HG03521 (cell line): ENCODE data around the gene SLC7A6.

Experiments
- ATAC-seq: cut with Tn5 transposase; IDR thresholded peaks from one replicate; pipeline ENCODE4 v1.9.1; 2021; ENCODE audit warnings: mild to moderate bottlenecking, moderate library complexity; ENCODE audit not compliant: unreplicated experiment

Gene SLC7A6

GRCh38 chr16:68298907-68299561, 34.7 kb downstream of the SLC7A6 start:
- no peak for ATAC-seq

GRCh38 chr16:68299571-68300453, 35.5 kb downstream of the SLC7A6 start:
- ATAC-seq = no peak

- ATAC-seq = no peak
These were observed 36.6 kb downstream of the SLC7A6 start for GRCh38 chr16:68300734-68301459.

GRCh38 chr16:68306633-68307032, 42.3 kb downstream of the SLC7A6 start:
- no peak for ATAC-seq

- ATAC-seq = no peak
These were observed 45.5 kb downstream of the SLC7A6 start for GRCh38 chr16:68309799-68310198.

GRCh38 chr16:68310437-68310773, 46.1 kb downstream of the SLC7A6 start:
- ATAC-seq = no peak

GRCh38 chr16:68310774-68311511, 46.6 kb downstream of the SLC7A6 start, which contains the start of the genes PRMT7 and SLC7A6OS:
Gene PRMT7 (plus strand): TSS chr16:68311019. CDS start chr16:68315980, 4,961 bp downstream.
Gene SLC7A6OS (minus strand): TSS chr16:68310946. CDS start chr16:68310926, 20 bp downstream.
- ATAC-seq = peak; percentile 97

GRCh38 chr16:68313116-68313515, 48.8 kb downstream of the SLC7A6 start:
- ATAC-seq = no peak

GRCh38 chr16:68319185-68319908, 55.0 kb downstream of the SLC7A6 start:
- no peak for ATAC-seq

GRCh38 chr16:68324336-68324735, 60.0 kb downstream of the SLC7A6 start:
- no peak for ATAC-seq

GRCh38 chr16:68324780-68325357, 60.5 kb downstream of the SLC7A6 start:
- ATAC-seq = no peak

- peak; percentile 45 for ATAC-seq
These were observed 64.0 kb downstream of the SLC7A6 start for GRCh38 chr16:68328151-68328859.

GRCh38 chr16:68328860-68329390, 64.6 kb downstream of the SLC7A6 start:
- no peak for ATAC-seq

- no peak for ATAC-seq
These were observed 67.6 kb downstream of the SLC7A6 start for GRCh38 chr16:68331879-68332410.

- no peak for ATAC-seq
These were observed 68.2 kb downstream of the SLC7A6 start for GRCh38 chr16:68332411-68333121.

- ATAC-seq = no peak
These were observed 70.8 kb downstream of the SLC7A6 start for GRCh38 chr16:68335175-68335574.

- no peak for ATAC-seq
These were observed 74.2 kb downstream of the SLC7A6 start for GRCh38 chr16:68338326-68339119.
